ENCODE measurements around the gene SIGLEC12.
"Not testable (repeated sequence)": the region's sequence is repeated elsewhere in the genome, so short reads cannot be mapped to it uniquely, and the experiment has no call there.

Gene SIGLEC12

DNA sequence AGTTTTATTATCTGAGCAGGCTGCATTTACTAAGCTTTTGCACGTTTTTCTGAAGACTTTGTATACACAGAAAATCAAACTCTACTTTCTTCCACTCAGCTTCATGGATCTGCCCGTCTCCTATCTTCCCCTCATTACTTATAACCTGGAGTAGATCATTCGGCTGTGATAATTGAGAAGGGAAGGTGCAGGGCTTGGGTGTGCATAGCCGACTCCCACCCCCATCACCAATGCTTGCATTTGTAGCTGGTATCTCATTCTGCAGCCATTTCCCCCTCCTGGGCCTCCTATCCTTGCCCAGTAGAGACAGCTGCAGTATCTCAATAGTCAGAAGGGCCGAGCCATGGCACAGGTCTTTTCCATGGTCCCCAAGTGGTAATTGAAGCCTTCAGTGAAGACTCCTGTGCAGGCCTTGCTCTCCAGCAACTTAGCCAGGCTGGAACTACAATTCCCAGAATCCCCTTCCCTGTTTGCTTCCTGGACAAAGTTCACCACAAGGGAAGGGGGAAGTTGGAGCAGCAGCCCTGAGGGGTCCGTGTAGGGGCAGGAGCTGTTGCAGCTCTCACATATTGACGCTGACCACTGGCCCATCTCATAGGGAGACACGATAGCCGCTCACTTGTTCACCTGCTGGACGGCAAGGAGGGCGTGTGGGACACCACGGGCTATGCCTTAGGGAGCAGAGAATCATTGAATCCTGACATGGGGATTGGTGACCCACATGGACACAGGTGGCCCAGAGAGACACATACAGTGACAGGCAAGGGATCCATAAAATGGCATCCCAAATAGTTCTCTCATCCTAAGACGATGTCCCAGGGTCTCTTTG is 41.2 kb downstream of the SIGLEC12 start:
- DNase-seq, result no peak

DNA sequence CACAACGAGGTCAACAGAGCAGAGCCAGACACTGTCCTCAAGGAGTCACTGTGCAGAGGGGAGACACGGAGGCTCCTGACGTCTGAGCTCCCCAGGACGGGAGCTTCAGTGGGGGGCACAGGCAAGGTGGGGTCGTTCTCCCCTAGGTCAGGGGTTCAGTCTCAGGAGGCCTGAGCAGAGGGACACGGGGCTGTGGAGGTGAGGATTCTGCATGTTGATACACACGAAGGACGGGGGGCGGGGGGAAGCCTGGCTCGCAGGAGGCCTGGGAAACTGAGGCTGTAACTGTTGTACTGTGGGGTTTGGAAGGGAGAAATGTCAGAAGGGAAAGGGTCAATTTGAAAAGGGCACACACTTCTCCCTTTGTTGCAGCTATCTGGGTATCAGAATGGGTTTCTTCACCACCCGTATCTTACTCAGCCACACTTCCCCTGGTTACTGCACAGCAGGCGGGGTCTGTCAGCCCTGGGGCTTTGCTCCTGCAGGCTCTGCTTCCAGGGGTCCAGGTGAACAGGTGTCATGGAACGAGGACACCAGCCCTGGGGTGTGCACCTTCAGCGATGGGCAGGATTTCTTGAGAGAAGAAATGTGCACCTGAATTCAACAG is 42.6 kb downstream of the SIGLEC12 start:
- no peak for DNase-seq

- no peak for DNase-seq
Measured at GRCh38 chr19:51458051-51458645, 43.5 kb downstream of the SIGLEC12 start, which contains the start of gene SIGLEC8. TSS of gene SIGLEC8 (minus strand) at chr19:51458454. CDS start at chr19:51458387, 67 bp downstream.

GRCh38 chr19:51457351-51458013 is 44.1 kb downstream of the SIGLEC12 start:
- DNase-seq, result no peak

DNA sequence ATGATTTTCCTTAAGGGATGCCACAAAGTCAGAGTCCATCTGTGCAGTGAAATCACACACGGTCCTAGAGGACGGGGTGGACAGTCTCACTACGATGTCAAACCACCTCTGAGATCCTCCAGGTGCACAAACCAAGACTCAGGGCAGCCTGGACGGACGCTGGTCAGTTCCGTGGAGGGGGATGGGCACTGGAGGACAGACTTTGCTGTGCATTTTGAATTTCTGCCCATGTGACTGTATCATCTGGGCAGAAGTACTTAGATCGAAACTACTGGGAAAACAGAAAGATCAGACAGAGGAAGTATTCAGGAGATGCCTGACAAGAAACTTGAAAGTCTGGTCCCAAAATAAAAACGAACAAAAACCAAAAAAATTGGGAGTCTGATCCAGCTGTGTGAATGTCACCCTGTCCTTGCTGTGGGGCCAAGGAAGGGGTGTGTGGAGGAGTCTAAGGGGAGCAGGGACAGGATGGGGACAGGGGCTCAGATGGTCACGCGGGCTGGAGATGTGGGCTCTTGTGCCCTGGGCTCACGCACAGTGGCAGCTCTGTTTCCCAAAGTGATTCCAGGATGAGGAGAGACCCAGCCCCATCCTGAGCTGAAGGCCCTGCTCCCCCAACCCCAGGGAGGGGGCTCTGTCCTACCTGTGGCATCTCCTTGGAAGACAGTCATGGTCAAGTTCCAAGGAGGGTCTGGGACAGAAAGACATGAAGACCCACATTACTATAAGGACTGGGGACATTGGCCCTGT is 44.9 kb downstream of the SIGLEC12 start:
- DNase-seq, result no peak

DNA sequence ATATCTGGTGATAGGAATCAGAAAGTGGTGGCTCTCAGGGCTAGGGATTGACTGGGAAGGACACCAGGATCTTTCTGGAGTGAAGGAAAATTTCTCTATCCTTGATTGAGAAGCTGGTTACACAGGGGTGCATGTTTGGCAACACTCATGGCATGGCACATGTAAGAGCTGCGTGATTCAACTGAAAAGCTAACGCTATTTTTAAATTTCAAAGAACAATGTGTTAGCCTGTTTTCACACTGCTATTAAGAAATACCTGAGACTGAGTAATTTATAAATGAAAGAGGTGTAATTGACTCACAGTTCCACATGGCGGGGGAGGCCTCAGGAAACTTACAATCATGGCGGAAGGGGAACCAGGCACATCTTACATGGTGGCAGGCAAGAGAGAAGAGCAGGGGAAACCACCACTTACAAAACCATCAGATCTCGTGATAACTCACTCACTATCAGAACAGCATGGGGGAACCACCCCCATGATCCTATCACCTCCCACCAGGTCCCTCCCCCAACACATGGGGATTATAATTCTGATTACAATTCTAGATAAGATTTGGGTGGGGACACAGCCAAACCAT is 50.8 kb downstream of the SIGLEC12 start:
- no peak for DNase-seq

- DNase-seq, result no peak
Measured at GRCh38 chr19:51448411-51449016, 53.1 kb downstream of the SIGLEC12 start.

DNA sequence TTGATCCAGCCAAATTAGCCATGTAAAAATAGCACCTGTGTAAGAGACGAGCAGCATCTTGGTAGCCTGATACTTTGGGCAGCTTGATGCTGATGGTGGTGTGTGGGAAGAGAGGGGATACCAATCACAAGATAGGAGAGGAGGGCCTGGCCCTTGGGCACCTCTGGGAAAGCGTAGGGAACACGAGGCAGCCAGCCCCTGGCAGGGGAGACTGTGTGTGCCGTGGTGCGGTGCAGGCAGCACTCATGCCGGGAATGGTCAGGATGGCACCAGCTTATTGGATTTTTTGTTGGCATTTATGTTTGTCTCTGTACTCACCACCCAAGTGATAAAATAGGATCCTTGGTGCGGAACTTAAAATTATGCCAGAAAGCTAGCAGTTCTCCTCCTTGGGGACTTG is 53.6 kb downstream of the SIGLEC12 start:
- no peak for DNase-seq

DNA sequence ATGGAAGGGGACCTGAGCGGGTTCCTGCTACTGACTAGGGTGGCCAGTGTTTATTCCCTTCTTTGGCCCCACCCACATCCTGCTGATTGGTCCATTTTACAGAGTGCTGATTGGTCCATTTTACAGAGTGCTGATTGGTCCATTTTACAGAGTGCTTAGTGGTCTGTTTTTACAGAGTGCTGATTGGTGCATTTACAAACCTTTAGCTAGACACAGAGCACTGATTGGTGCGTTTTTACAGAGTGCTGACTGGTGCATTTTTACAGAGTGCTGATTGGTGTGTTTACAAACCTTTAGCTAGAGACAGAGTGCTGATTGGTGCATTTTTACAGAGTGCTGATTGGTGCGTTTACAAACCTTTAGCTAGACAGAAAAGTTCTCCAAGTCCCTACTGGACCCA is 54.1 kb downstream of the SIGLEC12 start:
- DNase-seq, result not testable (repeated sequence)

- DNase-seq, result no peak
Measured at GRCh38 chr19:51441410-51442390, 59.9 kb downstream of the SIGLEC12 start.
